Measurements from ENCODE around the gene SEPTIN5.
"Not testable (repeated sequence)": the region's sequence is repeated elsewhere in the genome, so short reads cannot be mapped to it uniquely, and the experiment has no call there.

Gene SEPTIN5

GRCh38 chr22:19714312-19715187 lies at the start of gene SEPTIN5:
Gene SEPTIN5 (plus strand): TSS chr22:19714503. CDS start chr22:19714589, 86 bp downstream.
- no peak for DNase-seq

GRCh38 chr22:19664951-19665783 lies 49.1 kb upstream of the SEPTIN5 start:
- no peak for DNase-seq

GRCh38 chr22:19665784-19666672 lies 48.3 kb upstream of the SEPTIN5 start:
- DNase-seq = no peak

- no peak for DNase-seq
Measured at GRCh38 chr22:19666673-19667593, 47.4 kb upstream of the SEPTIN5 start.

- no peak for DNase-seq
Measured at GRCh38 chr22:19667872-19668740, 46.2 kb upstream of the SEPTIN5 start.

GRCh38 chr22:19668748-19669147 lies 45.6 kb upstream of the SEPTIN5 start:
- DNase-seq = no peak

- no peak for DNase-seq
Measured at GRCh38 chr22:19669570-19669969, 44.7 kb upstream of the SEPTIN5 start.

GRCh38 chr22:19671316-19671715 lies 43.0 kb upstream of the SEPTIN5 start:
- no peak for DNase-seq

- DNase-seq = no peak
Measured at GRCh38 chr22:19672054-19672776, 42.1 kb upstream of the SEPTIN5 start.

GRCh38 chr22:19673660-19674059 lies 40.6 kb upstream of the SEPTIN5 start:
- DNase-seq = no peak

GRCh38 chr22:19674129-19674928 lies 40.0 kb upstream of the SEPTIN5 start:
- DNase-seq = no peak

- DNase-seq = no peak
Measured at GRCh38 chr22:19674929-19675253, 39.4 kb upstream of the SEPTIN5 start.

GRCh38 chr22:19675428-19675827 lies 38.9 kb upstream of the SEPTIN5 start:
- DNase-seq = no peak

GRCh38 chr22:19676437-19676836 lies 37.9 kb upstream of the SEPTIN5 start:
- DNase-seq = not testable (repeated sequence)

- DNase-seq = no peak
Measured at GRCh38 chr22:19678949-19679521, 35.3 kb upstream of the SEPTIN5 start.

GRCh38 chr22:19679522-19680101 lies 34.7 kb upstream of the SEPTIN5 start:
- DNase-seq = peak; percentile 29

- no peak for DNase-seq
Measured at GRCh38 chr22:19680287-19680881, 33.9 kb upstream of the SEPTIN5 start.
